ENCODE measurements around the gene ADAP2. TPM values are rescaled to one million over a fixed set of nuclear protein-coding genes. Genes with fewer than 3 reads are reported as not detected.
"Not testable (repeated sequence)": the region's sequence is repeated elsewhere in the genome, so short reads cannot be mapped to it uniquely, and the experiment has no call there.

Gene ADAP2
- polyA plus RNA-seq, 3 donors: 3.0 to 3.7 (median 3.1) TPM

DNA sequence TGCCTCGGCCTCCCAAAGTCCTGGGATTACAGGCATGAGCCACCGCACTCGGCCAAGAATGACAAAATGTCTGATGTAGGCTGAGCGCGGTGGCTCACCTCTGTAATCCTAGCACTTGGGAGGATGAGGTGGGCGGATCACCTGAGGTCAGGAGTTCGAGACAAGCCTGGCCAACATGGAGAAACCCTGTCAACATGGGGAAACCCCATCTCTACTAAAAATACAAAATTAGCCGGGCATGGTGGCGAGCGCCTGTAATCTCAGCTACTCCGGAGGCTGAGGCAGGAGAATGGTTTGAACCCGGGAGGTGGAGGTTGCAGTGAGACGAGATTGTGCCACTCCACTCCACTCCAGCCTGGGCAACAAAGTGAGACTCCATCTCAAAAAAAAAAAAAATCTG lies 46.2 kb downstream of the ADAP2 start:
- not testable (repeated sequence) for DNase-seq

DNA sequence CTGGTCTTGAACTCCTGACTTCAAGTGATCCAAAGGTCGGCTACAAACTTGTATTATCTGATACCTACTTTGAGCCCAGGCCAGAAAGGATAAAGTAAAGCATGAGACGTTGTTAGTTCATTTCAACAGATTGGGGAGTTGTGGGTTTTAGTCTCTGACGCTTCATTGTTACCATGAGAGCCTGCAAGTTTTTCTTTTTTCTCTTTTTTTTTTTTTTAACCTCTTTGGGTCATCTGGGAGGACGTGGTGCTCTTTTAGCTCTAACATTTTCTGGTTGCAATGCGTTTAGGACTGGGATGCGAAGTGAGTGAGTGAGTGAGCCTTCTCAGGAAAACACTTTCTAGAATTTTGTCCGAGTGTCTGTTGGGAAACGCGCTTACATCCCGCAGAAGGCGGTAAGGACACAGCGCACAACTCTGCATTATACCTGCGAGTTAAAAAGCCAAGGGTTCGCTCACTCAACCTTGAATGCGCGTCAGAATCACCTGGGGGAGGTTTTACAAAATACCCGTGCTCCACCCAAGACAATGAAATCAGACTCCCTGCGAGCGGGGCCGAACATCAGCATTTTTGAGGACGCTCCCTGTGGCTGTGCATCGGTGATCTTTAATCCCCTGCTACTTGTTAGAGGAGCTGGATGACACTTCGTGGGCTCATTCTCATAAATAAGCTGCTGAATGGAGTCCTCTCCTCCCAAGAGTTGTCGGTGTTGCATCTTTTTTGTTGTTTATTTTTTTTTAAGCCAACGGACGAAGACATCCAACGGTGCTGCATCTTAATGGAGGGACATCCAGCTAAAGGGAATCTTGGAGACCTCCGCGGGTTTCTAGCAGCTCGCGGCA lies 48.5 kb downstream of the ADAP2 start:
- DNase-seq: peak; percentile 53

DNA sequence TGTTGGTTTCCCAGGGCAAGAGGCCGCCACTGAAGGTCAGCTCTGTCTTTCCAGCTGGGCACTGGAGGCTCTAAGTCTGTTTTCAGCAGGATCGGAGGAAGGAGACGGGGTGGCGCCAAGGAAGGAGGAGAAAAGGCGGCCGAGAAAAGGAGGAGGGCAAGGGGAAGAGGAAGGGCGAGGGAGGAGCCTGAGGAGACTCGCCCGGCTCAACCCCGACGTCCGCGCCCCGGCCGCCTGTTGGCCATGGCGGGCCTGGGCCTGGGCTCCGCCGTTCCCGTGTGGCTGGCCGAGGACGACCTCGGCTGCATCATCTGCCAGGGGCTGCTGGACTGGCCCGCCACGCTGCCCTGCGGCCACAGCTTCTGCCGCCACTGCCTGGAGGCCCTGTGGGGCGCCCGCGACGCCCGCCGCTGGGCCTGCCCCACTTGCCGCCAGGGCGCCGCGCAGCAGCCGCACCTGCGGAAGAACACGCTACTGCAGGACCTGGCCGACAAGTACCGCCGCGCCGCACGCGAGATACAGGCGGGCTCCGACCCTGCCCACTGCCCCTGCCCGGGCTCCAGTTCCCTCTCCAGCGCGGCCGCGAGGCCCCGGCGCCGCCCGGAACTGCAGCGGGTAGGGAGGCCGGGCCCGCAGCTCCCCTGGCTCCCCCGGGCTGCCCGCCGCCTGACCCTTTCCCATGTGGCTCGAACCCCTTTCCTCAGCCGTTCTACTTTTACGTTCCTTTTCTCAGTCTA lies 49.3 kb downstream of the ADAP2 start, which contains the start of gene RNF135:
Gene RNF135 (plus strand): TSS at position 209 of the 737 bp plus-strand sequence. CDS start 35 bp downstream, at position 244.
- peak; percentile 79 for DNase-seq

DNA sequence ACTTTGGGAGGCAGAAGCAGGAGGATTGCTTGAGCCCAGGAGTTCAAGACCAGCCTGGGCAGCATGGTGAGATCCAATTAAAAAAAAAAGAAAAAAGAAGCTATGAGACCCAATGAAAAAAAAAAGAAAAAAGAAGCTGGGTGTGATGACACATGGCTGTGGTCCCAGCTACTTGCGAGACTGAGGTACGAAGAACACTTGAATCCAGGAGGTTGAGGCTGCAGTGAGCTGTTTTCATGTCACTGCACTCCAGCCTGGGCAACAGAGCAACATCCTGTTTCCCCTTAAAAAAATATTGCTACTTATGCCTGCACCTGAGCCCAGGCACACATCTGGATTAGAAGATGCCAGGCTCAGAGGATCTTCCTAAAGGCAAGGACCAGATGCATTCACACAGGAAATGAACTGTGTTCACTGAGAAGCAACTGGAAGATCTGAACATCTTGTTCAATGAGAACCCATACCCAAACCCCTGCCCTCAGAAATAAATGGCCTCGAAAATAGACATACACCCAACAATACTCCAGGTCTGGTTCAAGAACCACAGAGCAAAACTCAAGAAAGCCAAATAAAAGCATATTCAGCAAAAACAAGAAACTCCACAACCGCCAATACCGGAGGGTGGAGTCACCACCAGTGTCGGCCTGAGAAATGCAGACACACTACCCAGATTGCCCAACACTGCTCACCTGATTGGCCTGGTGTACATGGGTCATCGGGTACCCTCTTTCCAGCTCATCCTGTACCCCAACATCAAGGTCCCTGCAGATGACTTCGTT lies 53.5 kb downstream of the ADAP2 start:
- DNase-seq: no peak

DNA sequence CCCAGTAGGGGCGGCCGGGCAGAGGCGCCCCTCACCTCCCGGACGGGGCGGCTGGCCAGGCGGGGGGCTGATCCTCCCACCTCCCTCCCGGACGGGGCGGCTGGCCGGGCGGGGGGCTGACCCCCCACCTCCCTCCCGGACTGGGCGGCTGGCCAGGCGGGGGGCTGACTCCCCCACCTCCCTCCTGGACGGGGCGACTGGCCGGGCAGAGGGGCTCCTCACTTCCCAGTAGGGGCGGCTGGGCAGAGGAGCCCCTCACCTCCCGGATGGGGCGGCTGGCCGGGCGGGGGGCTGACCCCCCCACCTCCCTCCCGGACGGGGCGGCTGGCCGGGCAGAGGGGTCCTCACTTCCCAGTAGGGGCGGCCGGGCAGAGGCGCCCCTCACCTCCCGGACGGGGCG lies 58.2 kb downstream of the ADAP2 start:
- DNase-seq: not testable (repeated sequence)

DNA sequence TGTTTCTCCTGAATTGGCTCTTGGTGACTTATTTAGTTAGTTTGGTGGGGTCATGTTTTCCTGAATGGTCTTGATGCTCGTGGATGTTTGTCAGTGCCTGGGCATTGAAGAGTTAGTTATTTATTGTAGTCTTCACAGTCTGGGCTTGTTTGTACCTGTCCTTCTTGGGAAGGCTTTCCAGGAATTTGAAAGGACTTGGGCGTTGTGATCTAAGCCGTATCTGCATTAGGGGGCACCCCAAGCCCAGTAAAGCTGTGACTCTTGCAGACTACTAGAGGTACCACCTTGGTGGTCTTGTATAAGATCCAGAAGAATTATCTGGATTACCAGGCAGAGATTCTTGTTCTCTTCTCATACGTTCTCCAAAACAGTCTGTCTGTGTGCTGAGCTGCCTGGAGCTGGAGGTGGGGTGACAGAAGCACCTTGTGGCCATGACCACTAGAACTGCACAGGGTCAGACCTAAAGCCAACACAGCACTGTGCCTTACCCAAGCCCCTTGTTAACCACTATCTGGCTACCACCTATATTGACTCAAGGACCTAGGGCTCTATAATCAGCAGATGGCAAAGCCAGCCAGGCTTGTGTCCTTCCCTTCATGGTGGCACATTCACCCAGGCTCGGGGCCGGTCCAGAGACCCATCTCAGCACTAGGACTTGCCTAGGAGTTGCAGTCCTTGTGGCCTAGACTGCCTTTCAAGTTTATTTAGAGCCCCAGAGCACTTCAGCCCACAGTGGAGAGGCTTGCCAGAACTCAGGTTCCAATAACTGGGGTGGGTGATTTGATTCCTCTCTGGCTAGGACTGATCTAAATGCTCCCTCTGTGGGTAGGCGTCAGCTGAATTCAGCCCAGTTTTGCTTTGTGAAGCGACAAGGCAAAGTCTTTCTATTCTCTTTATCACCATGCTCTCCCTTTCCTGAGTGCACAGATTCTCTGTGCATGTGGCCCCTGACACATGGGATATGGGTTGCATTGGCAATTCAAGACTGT lies 60.1 kb downstream of the ADAP2 start:
- no peak for DNase-seq

DNA sequence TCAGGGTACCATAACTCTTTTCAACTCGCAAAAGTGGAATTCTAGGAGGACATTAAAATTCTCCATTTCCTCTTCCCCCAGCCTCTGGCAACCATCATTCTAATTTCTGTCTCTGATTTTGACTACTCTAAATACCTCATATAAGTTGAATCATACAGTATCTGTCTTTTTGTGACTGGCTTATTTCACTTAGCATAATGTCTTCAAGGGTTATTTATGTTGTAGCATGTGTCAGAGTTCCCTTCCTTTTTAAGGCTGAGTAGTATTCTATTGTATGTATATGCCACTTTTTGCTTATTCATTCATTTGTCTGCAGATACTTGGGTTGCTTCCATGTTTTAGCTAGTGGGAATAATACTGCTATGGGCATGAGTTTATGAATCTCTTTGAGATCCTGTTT lies 61.1 kb downstream of the ADAP2 start:
- no peak for DNase-seq

DNA sequence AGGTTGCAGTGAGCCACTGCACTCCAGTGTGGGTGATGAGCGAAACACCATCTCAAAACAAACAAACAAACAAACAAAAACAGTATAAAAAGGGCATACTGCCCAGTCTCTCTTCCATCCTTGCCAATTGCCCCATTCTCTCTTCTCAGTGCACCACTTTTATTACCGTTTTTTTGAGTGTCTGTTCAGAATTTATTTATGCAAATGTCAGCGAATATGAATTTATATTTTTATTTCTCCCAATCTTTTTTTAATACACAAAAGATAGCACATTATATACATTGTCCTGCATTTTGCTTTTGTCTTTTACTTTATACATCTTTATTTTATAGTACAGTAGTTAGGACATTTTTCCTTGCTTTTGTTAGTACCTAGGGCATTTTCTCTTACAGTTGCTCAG lies 68.7 kb downstream of the ADAP2 start:
- DNase-seq: no peak

DNA sequence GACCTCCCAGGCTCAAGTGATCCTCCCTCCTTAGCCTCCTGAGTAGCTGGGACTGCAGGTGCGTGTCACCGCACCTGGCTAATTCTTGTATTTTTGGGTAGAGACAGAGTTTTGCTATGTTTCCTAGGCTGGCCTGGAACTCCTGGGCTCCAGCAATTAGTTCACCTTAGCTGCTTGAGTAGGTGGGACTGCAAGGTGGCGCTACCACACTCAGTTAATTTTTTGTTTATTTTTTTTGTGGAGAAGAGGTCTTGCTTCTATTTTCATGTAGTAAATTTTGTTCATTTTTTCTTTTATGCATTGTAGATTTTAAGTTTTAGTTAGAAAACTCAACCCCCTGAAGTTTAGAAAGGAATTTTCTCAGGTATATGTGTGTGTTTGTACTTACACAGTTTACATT lies 70.8 kb downstream of the ADAP2 start:
- DNase-seq: no peak

DNA sequence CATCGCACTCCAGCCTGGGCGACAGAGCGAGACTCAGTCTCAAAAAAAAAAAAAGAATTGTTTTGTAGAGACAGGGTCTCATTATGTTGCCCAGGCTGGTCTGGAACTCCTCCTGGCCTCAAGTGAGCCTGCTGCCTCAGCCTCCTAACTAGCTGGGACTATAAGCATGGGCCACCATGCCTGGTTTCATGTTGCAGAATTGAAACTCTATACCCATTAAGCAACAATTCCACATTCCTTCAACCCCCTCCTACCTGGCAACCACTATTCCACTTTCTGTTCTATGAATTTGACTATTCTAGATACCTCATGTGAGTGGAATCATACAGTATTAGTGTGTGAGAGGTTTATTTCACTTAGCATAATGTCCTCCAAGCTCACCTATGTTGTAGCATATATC lies 73.6 kb downstream of the ADAP2 start:
- DNase-seq: no peak

DNA sequence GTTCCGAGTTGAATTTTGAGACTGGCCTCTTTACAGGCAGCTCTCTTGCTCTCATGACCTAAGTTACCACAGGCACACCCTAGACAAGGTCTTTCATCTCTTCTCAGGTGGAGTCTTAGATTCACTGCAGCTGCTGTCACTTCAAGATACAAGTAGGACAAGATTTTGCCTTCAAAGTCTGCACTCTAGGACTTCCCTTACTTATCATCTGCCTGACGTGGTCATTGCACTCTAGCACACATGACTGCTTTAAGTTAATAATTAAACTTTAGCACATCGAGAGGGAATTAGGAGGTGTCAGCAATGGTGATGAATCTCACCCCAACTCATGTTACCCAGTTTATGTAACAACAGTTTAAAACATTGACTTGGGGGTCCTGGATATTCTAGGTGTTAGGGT lies 74.7 kb downstream of the ADAP2 start:
- DNase-seq: no peak

DNA sequence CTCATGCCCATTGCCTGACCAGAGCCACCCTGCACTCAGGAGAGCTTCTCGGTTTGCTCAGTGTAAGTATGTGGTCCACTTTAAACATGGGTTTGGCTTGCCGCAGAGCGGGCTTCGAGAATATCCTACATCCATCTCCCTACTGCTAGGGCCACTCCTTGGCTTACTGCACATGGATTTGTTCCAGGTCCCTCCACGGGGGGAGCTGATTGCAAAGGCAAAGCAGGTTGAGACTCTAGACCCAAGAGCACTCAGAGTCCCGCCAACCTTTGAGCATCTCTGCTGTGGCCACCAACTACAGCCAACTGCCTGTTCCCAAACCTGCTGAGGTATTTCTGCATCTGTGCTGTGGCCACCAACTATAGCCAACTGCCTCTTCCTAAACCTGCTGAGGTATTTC lies 75.5 kb downstream of the ADAP2 start:
- DNase-seq: no peak

DNA sequence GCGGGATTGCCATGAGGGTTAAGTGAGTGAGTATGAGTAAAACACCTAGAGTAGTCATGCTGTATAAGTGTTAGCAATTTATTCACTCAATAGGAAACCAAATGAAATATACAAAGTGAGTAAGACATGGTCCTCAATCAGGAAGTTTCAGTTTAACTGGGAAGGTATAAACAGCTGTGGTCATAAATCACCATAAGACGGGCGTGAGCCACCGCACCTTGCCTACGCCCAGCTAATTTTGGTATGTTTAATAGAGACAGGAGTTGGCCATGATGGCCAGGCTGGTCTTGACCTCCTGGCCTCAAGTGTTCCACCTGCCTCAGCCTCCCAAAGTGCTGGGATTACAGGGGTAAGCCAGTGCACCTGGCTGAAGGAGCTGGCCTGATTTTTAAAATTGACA lies 76.1 kb downstream of the ADAP2 start:
- DNase-seq: no peak

DNA sequence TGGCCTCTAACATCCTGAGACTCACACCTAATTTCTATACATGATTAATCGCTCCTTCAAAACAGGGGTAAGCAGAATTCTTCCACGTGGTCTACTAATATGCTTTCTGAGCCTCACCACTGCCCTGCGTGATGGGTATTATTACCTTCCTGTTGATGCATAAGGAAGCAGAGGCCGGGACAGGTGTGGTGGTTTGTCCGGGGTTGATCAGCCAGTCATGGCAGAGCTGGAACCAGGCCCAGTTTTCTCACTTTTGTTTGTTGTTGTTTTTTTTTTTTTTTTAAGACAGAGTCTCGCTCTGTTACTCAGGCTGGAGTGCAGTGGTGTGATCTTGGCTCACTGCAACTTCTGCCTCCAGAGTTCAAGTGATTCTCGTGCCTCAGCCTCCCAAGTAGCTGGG lies 80.3 kb downstream of the ADAP2 start:
- no peak for DNase-seq

DNA sequence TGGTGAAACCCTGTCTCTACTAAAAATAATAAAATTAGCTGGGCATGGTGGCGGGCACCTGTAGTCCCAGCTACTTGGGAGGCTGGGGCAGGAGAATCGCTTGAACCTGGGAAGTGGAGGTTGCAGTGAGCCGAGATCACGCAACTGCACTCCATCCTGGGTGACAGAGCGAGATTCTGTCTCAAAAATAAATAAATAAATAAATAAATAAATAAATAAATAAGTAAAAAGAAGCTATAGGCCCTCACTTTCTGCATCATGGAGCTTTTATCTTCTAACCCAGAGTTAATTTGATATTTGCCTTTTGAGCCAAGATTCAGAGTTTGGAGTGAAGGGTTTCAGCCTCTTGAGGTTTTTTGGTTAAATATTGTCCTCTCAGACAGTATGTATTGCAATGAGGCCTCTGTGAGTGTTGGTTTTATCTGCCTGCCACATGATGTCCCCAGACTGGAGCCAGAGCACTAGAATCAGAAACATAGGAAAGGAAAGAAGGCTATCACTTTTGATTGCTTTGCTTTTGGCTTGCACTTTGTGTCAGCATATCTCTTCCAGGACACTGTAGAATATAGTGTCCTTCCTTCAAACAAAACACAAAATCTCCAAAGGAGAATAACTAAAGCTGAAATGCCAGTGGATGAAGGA lies 81.6 kb downstream of the ADAP2 start:
- no peak for DNase-seq

DNA sequence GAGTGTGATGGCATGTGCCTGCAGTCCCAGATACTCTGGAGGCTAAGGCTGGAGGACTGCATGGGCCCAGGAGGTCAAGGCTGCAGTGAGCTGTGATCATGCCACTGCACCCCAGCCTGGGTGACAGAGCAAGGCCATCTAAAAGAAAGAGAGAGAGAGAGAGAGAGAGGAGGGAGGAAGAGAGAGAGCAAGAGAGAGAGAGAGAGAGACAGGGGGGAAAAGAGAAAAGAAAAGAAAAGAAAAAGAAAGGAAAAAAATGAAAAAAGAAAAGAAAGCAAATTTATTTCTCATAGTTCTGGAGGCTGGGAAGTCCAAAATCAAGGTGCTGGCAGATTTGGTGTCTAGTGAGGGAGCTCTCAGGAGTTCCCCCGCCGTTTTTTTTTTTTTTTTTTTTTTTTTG lies 82.4 kb downstream of the ADAP2 start:
- no peak for DNase-seq

DNA sequence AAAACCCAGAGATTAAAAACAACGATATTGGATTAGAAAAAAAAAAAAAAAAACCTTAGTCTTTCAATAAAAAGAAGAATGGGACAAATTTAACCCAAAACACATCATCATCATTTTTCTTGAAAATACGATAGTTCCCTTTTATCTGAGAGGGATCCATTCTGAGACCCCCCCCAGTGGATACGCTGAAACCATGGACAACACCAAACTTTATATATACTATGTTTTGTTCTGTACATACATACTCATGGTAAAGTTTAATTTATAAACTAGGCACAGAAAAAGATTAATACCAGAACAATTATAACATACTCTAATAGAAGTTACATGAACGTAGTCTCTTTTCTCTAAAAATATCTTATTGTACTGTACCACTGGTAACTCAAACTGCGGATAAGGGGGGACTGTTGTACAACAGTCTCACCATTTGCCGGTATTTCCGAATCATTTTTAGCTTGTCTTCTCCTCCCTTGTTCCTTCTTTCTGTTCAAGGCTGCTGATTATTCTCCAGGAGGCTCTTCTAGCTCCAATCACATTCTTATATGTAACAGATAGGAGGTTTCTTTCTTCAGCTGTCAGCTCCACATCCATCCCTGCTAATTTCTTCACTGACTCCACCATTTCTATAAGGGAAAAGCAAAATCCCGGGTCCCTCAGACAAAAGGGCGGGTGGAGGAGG lies 86.1 kb downstream of the ADAP2 start:
- no peak for DNase-seq

DNA sequence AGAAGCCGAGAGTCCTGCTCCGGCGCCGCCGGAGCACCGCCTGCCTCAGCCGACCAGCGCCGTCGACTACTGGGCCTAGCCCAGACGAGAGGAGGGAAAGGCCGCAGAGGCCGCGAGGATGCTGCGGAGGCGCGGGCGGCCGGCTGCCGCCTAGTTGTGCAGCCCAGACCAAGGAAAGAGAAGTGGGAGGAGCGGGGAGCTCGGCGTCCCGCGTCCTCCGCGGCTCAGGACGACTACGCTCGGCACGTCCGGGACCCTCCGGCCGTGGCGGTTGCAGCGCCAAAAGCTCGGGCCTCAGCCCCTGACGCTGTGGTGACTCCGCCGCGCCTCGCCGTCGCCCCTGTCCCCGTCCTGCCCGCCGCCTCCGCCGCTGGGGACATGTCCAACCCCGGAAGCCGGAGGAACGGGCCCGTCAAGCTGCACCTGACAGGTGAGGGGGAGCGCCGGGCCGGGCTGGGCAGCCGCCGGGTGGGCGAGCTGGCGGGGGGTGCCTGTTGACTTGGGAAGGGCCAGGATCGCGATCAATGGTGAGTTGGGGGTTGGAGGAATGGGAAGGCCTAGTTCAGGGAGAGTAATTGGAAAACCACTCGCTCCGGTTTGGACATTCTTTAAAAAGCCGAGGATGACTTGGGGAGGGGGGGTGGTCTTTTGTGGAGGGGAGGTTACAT lies 86.8 kb downstream of the ADAP2 start:
- peak; percentile 58 for DNase-seq

Measured in renal pelvis (tissue), 4 donors.